Thyroid gland (tissue), 4 donors: ENCODE data around the gene ANKRD7. TPM values are rescaled to one million over a fixed set of nuclear protein-coding genes. Genes with fewer than 3 reads are reported as not detected.

Source experiments
- DNase-seq, 2 donors: peaks; one replicate each; pipeline ENCODE4 v3.0.0-alpha.2; 2019
- H3K27ac ChIP-seq, 3 donors: fragments of 200-600 bp; sonication (generic); 1 replicate in 2 of 3; 2 replicates in 1 of 3; pipeline ENCODE4 v1.5.1; 2016 to 2019; ENCODE audit warnings: mild to moderate bottlenecking in 1 of 3, moderate library complexity in 1 of 3
- H3K27me3 ChIP-seq: fragments of 200-600 bp; sonication (generic); one replicate; pipeline ENCODE4 v1.5.1; 2019
- H3K36me3 ChIP-seq, 2 donors: fragments of 200-600 bp; sonication (generic); one replicate each; pipeline ENCODE4 v1.5.1; 2016 to 2019
- H3K4me1 ChIP-seq, 2 donors: fragments of 200-600 bp; sonication (generic); one replicate each; pipeline ENCODE4 v1.5.1; 2017 to 2019
- H3K4me3 ChIP-seq, 3 donors: fragments of 200-600 bp; sonication (generic); replicated peaks in 1 of 3; 1 replicate in 2 of 3; 2 replicates in 1 of 3; pipeline ENCODE4 v1.5.1; 2016; ENCODE audit warnings: mild to moderate bottlenecking in 1 of 3
- H3K9me3 ChIP-seq: fragments of 200-600 bp; sonication (generic); one replicate; pipeline ENCODE4 v1.5.1; 2017
- CTCF ChIP-seq, 6 experiments: fragments of 200-600 bp in 3 of 6; fragments of 450-650 bp in 3 of 6; sonication (generic) in 3 of 6; IDR thresholded peaks; one replicate each; pipeline ENCODE4 v1.5.1; 2016 to 2019; ENCODE audit warnings: antibody characterized with exemption in 6 of 6, mild to moderate bottlenecking in 2 of 6, inconsistent platforms in 1 of 6, moderate library complexity in 1 of 6
- POLR2A ChIP-seq, 2 donors: fragments of 450-650 bp; IDR thresholded peaks; one replicate each; pipeline ENCODE4 v1.6.1; 2017; ENCODE audit warnings: antibody characterized with exemption in 2 of 2, mild to moderate bottlenecking in 2 of 2, moderate library complexity in 1 of 2
- WGBS, 2 donors: methylation state at CpG; one replicate each; pipeline ENCODE4 v1.1.5; 2017; 5-methylcytosine and 5-hydroxymethylcytosine counted together
- intact Hi-C: fragments of 100-400 bp; cut with DNase I; formaldehyde crosslinking; loops from one replicate; pipeline ENCODE4 v1.15.1; 2023
- total RNA-seq, 4 donors: library from RNA; depleted of rRNA; stranded (reverse); fragments of >200 nt; gene quantifications; one replicate each; pipeline ENCODE4 v1.2.3, GENCODE V29; 2016

The ANKRD7 gene
- total RNA-seq, 4 donors from 2014 or later = 3.3 to 8.2 (median 5.1) TPM

- TF ChIP-seq CTCF (IDR thresholded peaks at IDR 0.05) (no peak), POLR2A (IDR thresholded peaks at IDR 0.05) (peak in 1 of 2 donors; percentile 91)
Observed at GRCh38 chr7:118183786-118184564, 40.5 kb upstream of the ANKRD7 start, which contains the start of gene LSM8. LSM8 (plus strand) TSS chr7:118184164; CDS start chr7:118184224, 60 bp downstream.

GRCh38 chr7:118184565-118184940 lies 40.0 kb upstream of the ANKRD7 start:
- peak overlapping the region; percentile 40 to 82 (median 82) for H3K27ac ChIP-seq
- H3K27me3 ChIP-seq = no peaks in the 10 kb centered on the region
- no peaks in the 10 kb centered on the region for H3K9me3 ChIP-seq
- WGBS, 2 donors = 10 to 11% methylated on average over 10 of the region's 10 CpGs
- TF ChIP-seq POLR2A (IDR thresholded peaks at IDR 0.05) (no peak), CTCF (IDR thresholded peaks at IDR 0.05) (no peak)
- peak overlapping the region; percentile 38 to 79 (median 59) for H3K4me3 ChIP-seq
- H3K36me3 ChIP-seq = peaks cover 10 to 17% of the 10 kb centered on the region in 2 donors
- DNase-seq = no peak
- intact Hi-C loops = no loop called here
- H3K4me1 ChIP-seq = peaks cover 6 to 11% of the 10 kb centered on the region in 2 donors

More at GRCh38 chr7:118183786-118184564, 40.5 kb upstream of the ANKRD7 start, which contains the start of gene LSM8:
- Histone ChIP-seq H3K9me3 (no peaks in the 10 kb centered on the region), H3K27me3 (no peaks in the 10 kb centered on the region), H3K4me1 (peaks cover 6 to 11% of the 10 kb centered on the region in 2 donors), H3K27ac (peak within 1 kb of the TSS; percentile 73 to 82 (median 82)), H3K36me3 (peaks cover 8 to 12% of the 10 kb centered on the region in 2 donors), H3K4me3 (peak within 1 kb of the TSS; percentile 38 to 79 (median 61))
- intact Hi-C loops = no loop called here
- WGBS, 2 donors = 0 to 1% methylated on average over 33 to 53 of the region's 62 CpGs
- peak; percentile 97 to 98 for DNase-seq

- H3K4me3 ChIP-seq = peak overlapping the region in 1 of 3 donors; percentile 79
- intact Hi-C loops = no loop called here
- no peaks in the 10 kb centered on the region for H3K9me3 ChIP-seq
- no peak overlapping the region for H3K27ac ChIP-seq
- TF ChIP-seq CTCF (IDR thresholded peaks at IDR 0.05) (no peak), POLR2A (IDR thresholded peaks at IDR 0.05) (no peak)
- H3K36me3 ChIP-seq = peaks cover 10 to 17% of the 10 kb centered on the region in 2 donors
- no peak for DNase-seq
- 85 to 87% methylated on average over 6 of the region's 6 CpGs for WGBS, 2 donors
- no peaks in the 10 kb centered on the region for H3K27me3 ChIP-seq
- H3K4me1 ChIP-seq = peaks cover 6 to 11% of the 10 kb centered on the region in 2 donors
Observed at GRCh38 chr7:118185163-118185860, 39.2 kb upstream of the ANKRD7 start.

DNA sequence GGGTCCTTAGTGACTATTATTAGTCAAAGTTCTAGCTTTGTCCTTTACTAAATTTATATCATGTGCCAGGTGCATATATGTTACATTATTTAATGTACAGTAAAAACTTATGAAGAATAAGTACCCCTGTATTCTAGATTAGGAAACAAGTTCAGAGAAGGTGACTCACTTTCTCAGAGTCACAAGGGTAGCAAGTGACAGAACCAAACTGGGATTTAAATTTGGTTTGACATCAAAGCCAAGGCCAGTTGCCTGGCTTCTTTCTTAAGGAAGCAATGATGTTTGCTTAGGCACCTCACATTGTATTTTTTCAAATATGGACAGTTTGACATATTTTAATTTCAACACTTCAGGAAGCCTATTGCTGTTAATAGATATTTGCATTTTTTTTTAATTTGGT lies 38.0 kb upstream of the ANKRD7 start:
- TF ChIP-seq POLR2A (IDR thresholded peaks at IDR 0.05) = no peak
- TF ChIP-seq CTCF (IDR thresholded peaks at IDR 0.05) = no peak
- no peaks in the 10 kb centered on the region for H3K27me3 ChIP-seq
- intact Hi-C loops = no loop called here
- peaks cover 6 to 11% of the 10 kb centered on the region in 2 donors for H3K4me1 ChIP-seq
- H3K36me3 ChIP-seq = peaks cover 14 to 17% of the 10 kb centered on the region in 2 donors
- H3K4me3 ChIP-seq = no peak overlapping the region
- H3K27ac ChIP-seq = no peak overlapping the region
- H3K9me3 ChIP-seq = no peaks in the 10 kb centered on the region
- no peak for DNase-seq
